HEK293 (cell line): ENCODE data around the gene FGF8.

Experiments used
- BCL11A ChIP-seq: fragments of 450-650 bp; formaldehyde crosslinking; IDR thresholded peaks from 2 replicates; pipeline ENCODE4 v1.5.1; 2016; ENCODE audit warnings: low read depth, missing biosample characterization, missing genetic modification characterization
- CTCF ChIP-seq: fragments of 450-650 bp; formaldehyde crosslinking; IDR thresholded peaks from 2 replicates; pipeline ENCODE4 v1.5.1; 2016; ENCODE audit warnings: missing biosample characterization, missing genetic modification characterization
- KLF1 ChIP-seq: fragments of 450-650 bp; formaldehyde crosslinking; IDR thresholded peaks from 2 replicates; pipeline ENCODE4 v1.5.1; 2016; ENCODE audit warnings: missing biosample characterization, missing genetic modification characterization
- REST ChIP-seq: fragments of 450-650 bp; formaldehyde crosslinking; IDR thresholded peaks from 2 replicates; pipeline ENCODE4 v1.5.1; 2016; ENCODE audit warnings: missing biosample characterization, missing genetic modification characterization
- SETDB1 ChIP-seq: IDR thresholded peaks from one replicate; pipeline ENCODE4 v1.6.1; 2017; ENCODE audit warnings: mild to moderate bottlenecking, low read length, moderate library complexity, mixed read lengths; ENCODE audit not compliant: insufficient read length
- YY1 ChIP-seq: fragments of 450-650 bp; formaldehyde crosslinking; IDR thresholded peaks from 2 replicates; pipeline ENCODE4 v1.5.1; 2018; ENCODE audit warnings: missing biosample characterization, missing genetic modification characterization
- ZNF148 ChIP-seq: fragments of 450-650 bp; formaldehyde crosslinking; IDR thresholded peaks from 2 replicates; pipeline ENCODE4 v1.5.0; 2017; ENCODE audit warnings: missing biosample characterization, missing genetic modification characterization, borderline replicate concordance
- ZNF248 ChIP-seq: fragments of 450-650 bp; formaldehyde crosslinking; IDR thresholded peaks from 2 replicates; pipeline ENCODE4 v1.5.1; 2017; ENCODE audit warnings: missing biosample characterization, missing genetic modification characterization
- ZNF302 ChIP-seq: fragments of 450-650 bp; formaldehyde crosslinking; IDR thresholded peaks from 2 replicates; pipeline ENCODE4 v1.5.1; 2016; ENCODE audit warnings: missing biosample characterization, missing genetic modification characterization, low read depth
- ZNF544 ChIP-seq: fragments of 450-650 bp; formaldehyde crosslinking; IDR thresholded peaks from 2 replicates; pipeline ENCODE4 v1.5.0; 2017; ENCODE audit warnings: missing biosample characterization, missing genetic modification characterization
- ZNF785 ChIP-seq: fragments of 450-650 bp; formaldehyde crosslinking; IDR thresholded peaks from 2 replicates; pipeline ENCODE4 v1.5.1; 2016; ENCODE audit warnings: missing biosample characterization, missing genetic modification characterization
- ZSCAN23 ChIP-seq: fragments of 450-650 bp; formaldehyde crosslinking; IDR thresholded peaks from 2 replicates; pipeline ENCODE4 v1.5.1; 2016; ENCODE audit warnings: missing biosample characterization, missing genetic modification characterization

GRCh38 chr10:101759309-101760247, 16.3 kb downstream of the FGF8 start:
- TF ChIP-seq REST (no peak), CTCF (tag by site-specific recombination) (no peak), YY1 (no peak), ZSCAN23 (tag by site-specific recombination) (no peak), KLF1 (tag by site-specific recombination) (no peak), SETDB1 (no peak), ZNF148 (no peak), ZNF785 (tag by site-specific recombination) (no peak), BCL11A (no peak), ZNF248 (tag by site-specific recombination) (no peak), ZNF544 (tag by site-specific recombination) (no peak), ZNF302 (tag by site-specific recombination) (no peak)
